Adrenal gland (tissue), 12 donors: ENCODE measurements around the gene SYNM. TPM values are rescaled to one million over a fixed set of nuclear protein-coding genes. Genes with fewer than 3 reads are reported as not detected.
"Not testable (repeated sequence)": the region's sequence is repeated elsewhere in the genome, so short reads cannot be mapped to it uniquely, and the experiment has no call there.

Experiments
- DNase-seq, 7 donors: peaks; one replicate each; pipeline ENCODE4 v3.0.0-alpha.2; 2019 to 2020
- H3K27ac ChIP-seq, 5 donors: fragments of 200-600 bp; sonication (generic) in 4 of 5; 1 replicate in 3 of 5; 2 replicates in 2 of 5; pipeline versions ENCODE4 v1.5.1 to v1.8.0; 2016 to 2020; ENCODE audit warnings: mild to moderate bottlenecking in 1 of 5
- H3K27me3 ChIP-seq: fragments of 200-600 bp; 2 replicates; pipeline ENCODE4 v1.8.0; 2021
- H3K36me3 ChIP-seq, 2 donors: fragments of 200-600 bp; replicated peaks in 1 of 2; 1 replicate in 1 of 2; 2 replicates in 1 of 2; pipeline versions ENCODE4 v1.5.1 to v1.8.0; 2018 to 2022
- H3K4me1 ChIP-seq, 2 donors: fragments of 200-600 bp; replicated peaks in 1 of 2; 1 replicate in 1 of 2; 2 replicates in 1 of 2; pipeline versions ENCODE4 v1.5.1 to v1.8.0; 2018 to 2021
- H3K4me3 ChIP-seq, 4 donors: fragments of 200-600 bp; sonication (generic) in 3 of 4; one replicate each; pipeline ENCODE4 v1.5.1; 2016 to 2018
- H3K9me3 ChIP-seq, 3 donors: fragments of 200-600 bp; sonication (generic) in 1 of 3; replicated peaks in 1 of 3; 1 replicate in 2 of 3; 2 replicates in 1 of 3; pipeline versions ENCODE4 v1.5.1 to v1.8.0; 2016 to 2021
- POLR2A ChIP-seq, 2 donors: fragments of 450-650 bp; IDR thresholded peaks; one replicate each; pipeline ENCODE4 v1.6.1; 2017; ENCODE audit warnings: antibody characterized with exemption in 2 of 2, mild to moderate bottlenecking in 2 of 2, moderate library complexity in 1 of 2
- WGBS, 4 donors: extraction: QIAGEN DNeasy Blood & Tissue Kit in 2 of 4; methylation state at CpG; one replicate each; pipeline versions ENCODE4 v1.1.5 to v1.1.7; 2013 to 2017; 5-methylcytosine and 5-hydroxymethylcytosine counted together
- intact Hi-C, 2 donors: fragments of 100-400 bp; cut with DNase I; formaldehyde crosslinking; loops; one replicate each; pipeline versions ENCODE4 v1.14.1 to v1.15.0; 2022 to 2023
- polyA plus RNA-seq, 3 donors: library from polyadenylated mRNA; stranded (reverse); fragments of 200-250 nt in 2 of 3; fragments of 350-450 nt in 1 of 3; fragmentation: Illumina TruSeq in 1 of 3; extraction: RNeasy Lipid Tissue Mini Kit (QIAGEN cat#74804) in 1 of 3; gene quantifications; one replicate each; pipeline ENCODE4 v1.2.3, GENCODE V29; 2013 to 2014
- total RNA-seq, 9 donors: library from RNA; depleted of rRNA in 4 of 9; stranded (reverse); fragments of >200 nt in 4 of 9; fragments of 120-200 nt in 1 of 9; fragmentation: NEBNext Ultra II Directional in 1 of 9; extraction: Animal tissue kit (Norgen Biotek cat#: 25700) in 1 of 9; gene quantifications; one replicate each; pipeline versions ENCODE4 v1.1.0 to v1.2.4, GENCODE V29; 2013 to 2023
- TF ChIP-seq, protein P1 (sequence below), 6 experiments: fragments of 450-650 bp in 4 of 6; fragments of 200-600 bp in 2 of 6; sonication (generic) in 1 of 6; IDR thresholded peaks; 1 replicate in 5 of 6; 2 replicates in 1 of 6; pipeline versions ENCODE4 v1.5.1 to v1.8.0; 2016 to 2021; ENCODE audit warnings: antibody characterized with exemption in 6 of 6, mild to moderate bottlenecking in 2 of 6, moderate library complexity in 1 of 6
- donor health status: healthy with polysubstance abuse.
- donor health status: Bipolar disorder and iron deficiency.
- donor health status: DM: yes; HTN: yes; CAD: no.
- donor health status: DM: no; HTN: no; CAD: no.
- donor health status: DM: no; HTN: no; CAD: no.
- donor health status: DM: yes; HTN: yes; CAD: no.

Gene SYNM
- total and polyA plus RNA-seq, 12 donors = 9.3 to 44.6 (median 33.2) TPM

DNA sequence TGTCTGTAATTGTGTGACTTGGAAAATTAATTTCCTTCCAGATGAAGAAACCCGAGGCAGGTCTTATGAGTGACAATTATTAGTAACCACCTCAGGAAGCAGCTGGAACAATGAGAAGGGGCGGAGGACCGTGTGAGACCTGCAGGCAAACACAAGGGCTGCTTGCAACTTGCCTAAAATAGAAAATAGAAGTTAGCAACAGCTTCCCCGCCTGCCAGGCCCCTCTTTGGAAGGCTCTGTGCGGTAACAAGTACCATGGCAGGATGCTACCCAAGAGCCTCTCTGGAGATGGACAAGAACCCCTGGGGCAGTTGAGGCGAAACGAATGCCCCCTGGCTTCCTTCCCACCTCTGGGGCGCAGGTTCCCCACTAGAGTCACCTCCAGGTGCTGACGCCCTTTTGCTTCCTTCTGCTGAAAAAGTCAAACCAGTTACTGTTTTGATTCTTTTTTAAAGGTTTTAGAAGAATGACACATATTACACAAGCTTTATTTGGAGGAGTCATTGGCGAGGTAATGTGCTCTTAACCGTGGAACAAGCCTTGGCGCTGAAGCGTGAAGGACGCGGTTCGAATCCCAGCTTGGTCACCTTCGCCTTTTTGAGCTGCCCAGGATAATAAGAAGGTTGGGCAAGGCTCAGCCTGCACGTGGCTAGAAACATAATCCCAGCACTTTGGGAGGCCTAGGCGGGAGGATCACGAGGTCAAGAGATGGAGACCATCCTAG is 47.0 kb upstream of the SYNM start:
- TF ChIP-seq, protein P1, sequence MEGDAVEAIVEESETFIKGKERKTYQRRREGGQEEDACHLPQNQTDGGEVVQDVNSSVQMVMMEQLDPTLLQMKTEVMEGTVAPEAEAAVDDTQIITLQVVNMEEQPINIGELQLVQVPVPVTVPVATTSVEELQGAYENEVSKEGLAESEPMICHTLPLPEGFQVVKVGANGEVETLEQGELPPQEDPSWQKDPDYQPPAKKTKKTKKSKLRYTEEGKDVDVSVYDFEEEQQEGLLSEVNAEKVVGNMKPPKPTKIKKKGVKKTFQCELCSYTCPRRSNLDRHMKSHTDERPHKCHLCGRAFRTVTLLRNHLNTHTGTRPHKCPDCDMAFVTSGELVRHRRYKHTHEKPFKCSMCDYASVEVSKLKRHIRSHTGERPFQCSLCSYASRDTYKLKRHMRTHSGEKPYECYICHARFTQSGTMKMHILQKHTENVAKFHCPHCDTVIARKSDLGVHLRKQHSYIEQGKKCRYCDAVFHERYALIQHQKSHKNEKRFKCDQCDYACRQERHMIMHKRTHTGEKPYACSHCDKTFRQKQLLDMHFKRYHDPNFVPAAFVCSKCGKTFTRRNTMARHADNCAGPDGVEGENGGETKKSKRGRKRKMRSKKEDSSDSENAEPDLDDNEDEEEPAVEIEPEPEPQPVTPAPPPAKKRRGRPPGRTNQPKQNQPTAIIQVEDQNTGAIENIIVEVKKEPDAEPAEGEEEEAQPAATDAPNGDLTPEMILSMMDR (IDR thresholded peaks at IDR 0.05) = no peak
- TF ChIP-seq POLR2A (IDR thresholded peaks at IDR 0.05) = no peak
- intact Hi-C loops = no loop called here
- DNase-seq = peak in 3 of 7 donors; percentile 14 to 68 (median 45)

GRCh38 chr15:99058421-99058870 is 46.4 kb upstream of the SYNM start:
- no peaks in the 10 kb centered on the region for H3K27me3 ChIP-seq
- 42 to 49% (median 43%) methylated on average over 27 of the region's 27 CpGs for WGBS, 4 donors
- H3K27ac ChIP-seq = peak overlapping the region in 1 of 5 donors; percentile 46
- TF ChIP-seq, protein P1 (IDR thresholded peaks at IDR 0.05) = no peak
- TF ChIP-seq POLR2A (IDR thresholded peaks at IDR 0.05) = no peak
- peak overlapping the region in 2 of 4 donors; percentile 7 to 80 for H3K4me3 ChIP-seq
- peak in 2 of 7 donors; percentile 20 to 39 for DNase-seq
- intact Hi-C loops = no loop called here
- H3K36me3 ChIP-seq = no peaks in the 10 kb centered on the region
- H3K4me1 ChIP-seq = peaks cover 5 to 7% of the 10 kb centered on the region in 2 donors
- no peaks in the 10 kb centered on the region for H3K9me3 ChIP-seq

More for the DNA sequence above, 47.0 kb upstream of the SYNM start:
- H3K4me3 ChIP-seq = peak overlapping the region in 1 of 4 donors; percentile 80
- H3K9me3 ChIP-seq = no peaks in the 10 kb centered on the region
- no peaks in the 10 kb centered on the region for H3K36me3 ChIP-seq
- peak overlapping the region in 1 of 5 donors; percentile 0 for H3K27ac ChIP-seq
- WGBS, 4 donors = 67 to 78% (median 71%) methylated on average over 20 of the region's 20 CpGs
- H3K4me1 ChIP-seq = peaks cover 5 to 7% of the 10 kb centered on the region in 2 donors
- no peaks in the 10 kb centered on the region for H3K27me3 ChIP-seq

GRCh38 chr15:99059010-99059981 is 45.6 kb upstream of the SYNM start:
- Histone ChIP-seq H3K27ac (peak overlapping the region in 3 of 5 donors; percentile 39 to 68 (median 48)), H3K4me1 (peaks cover 5 to 7% of the 10 kb centered on the region in 2 donors), H3K9me3 (no peaks in the 10 kb centered on the region)

GRCh38 chr15:99060186-99060585 is 44.7 kb upstream of the SYNM start:
- intact Hi-C loops = loop anchor here (5.0 to 10.0 kb wide), 3 partner anchors 155 to 538 kb away; no protein-coding TSS in a partner anchor
- H3K27me3 ChIP-seq = not testable (repeated sequence)

More at GRCh38 chr15:99059010-99059981, 45.6 kb upstream of the SYNM start:
- intact Hi-C loops = no loop called here
- no peaks in the 10 kb centered on the region for H3K36me3 ChIP-seq
- TF ChIP-seq, protein P1 (IDR thresholded peaks at IDR 0.05) = peak in 4 of 6 experiments; percentile 21 to 91 (median 78)
- TF ChIP-seq POLR2A (IDR thresholded peaks at IDR 0.05) = no peak
- H3K4me3 ChIP-seq = peak overlapping the region in 2 of 4 donors; percentile 39 to 80
- H3K27me3 ChIP-seq = no peaks in the 10 kb centered on the region
- 6 to 36% (median 9%) methylated on average over 13 to 86 of the region's 86 CpGs for WGBS, 4 donors
- DNase-seq = peak; percentile 61 to 80 (median 68)

More at GRCh38 chr15:99060186-99060585, 44.7 kb upstream of the SYNM start:
- not testable (repeated sequence) for DNase-seq, H3K9me3 ChIP-seq, H3K27ac ChIP-seq, H3K4me3 ChIP-seq, H3K36me3 ChIP-seq, H3K4me1 ChIP-seq
- 95 to 97% (median 96%) methylated on average over 18 of the region's 18 CpGs for WGBS, 4 donors
